GM04504 (cell line): Measurements from ENCODE around the gene ZNF879.

Experiments
- DNase-seq: peaks from one replicate; pipeline ENCODE4 v3.0.0-alpha.2; 2012; ENCODE audit warnings: low read depth

ZNF879 gene

DNA sequence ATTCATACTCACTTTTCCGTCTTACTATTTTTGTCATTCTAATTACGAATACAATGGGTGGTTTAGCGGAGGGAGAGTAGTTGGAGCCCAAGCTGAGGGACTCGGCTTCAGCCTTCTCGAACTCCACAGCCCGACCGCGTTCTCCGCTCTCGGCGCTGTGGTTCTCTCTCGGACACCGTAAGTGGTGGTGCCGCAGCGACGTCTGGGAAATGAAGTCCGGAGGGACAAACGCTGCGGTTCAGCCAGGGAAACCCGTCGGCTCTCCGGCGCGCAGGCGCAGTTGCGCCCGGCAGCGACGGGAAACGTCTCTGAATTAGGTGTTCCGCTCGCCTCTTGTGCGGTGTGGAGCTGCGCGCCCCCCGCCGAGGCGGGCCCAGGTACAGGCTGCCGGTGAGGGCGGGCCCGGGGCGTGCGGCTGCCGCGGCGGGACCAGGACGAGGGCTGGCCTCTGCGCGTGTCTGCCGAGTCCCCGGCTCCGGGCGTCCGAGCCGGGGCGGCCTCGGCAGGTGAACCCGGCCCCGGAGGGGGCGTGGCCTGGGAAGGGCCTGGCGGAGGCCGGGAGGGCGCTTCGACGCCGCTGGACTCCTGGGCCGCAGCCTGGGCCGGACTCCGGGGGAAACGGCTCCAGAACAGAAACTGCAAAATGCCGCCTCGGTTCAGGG lies at the start of gene ZNF879:
Gene ZNF879 (plus strand): TSS at position 277 of the 662 bp plus-strand sequence. CDS start 1,201 bp downstream, outside the sequence.
- peak; percentile 91 for DNase-seq

DNA sequence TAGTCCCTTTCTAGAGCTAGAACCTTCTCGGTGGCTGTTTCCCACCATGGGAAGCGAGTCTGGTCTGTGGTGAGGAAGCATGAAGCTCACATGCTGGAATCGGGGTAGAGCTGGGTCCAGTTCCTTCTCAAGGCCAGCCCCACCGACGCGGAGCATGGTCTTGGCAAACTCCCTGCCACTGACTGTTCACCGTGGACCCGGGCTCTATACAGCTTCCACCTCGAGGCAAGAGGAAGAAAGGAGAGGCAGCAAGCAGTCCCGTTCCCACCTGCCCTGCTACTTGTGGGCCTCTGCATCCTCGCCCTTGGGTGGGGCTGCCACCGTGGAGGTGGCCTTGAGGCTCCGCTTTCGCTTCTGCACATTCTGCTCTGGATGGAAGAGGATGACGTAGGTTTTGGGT lies 42.2 kb upstream of the ZNF879 start:
- no peak for DNase-seq

DNA sequence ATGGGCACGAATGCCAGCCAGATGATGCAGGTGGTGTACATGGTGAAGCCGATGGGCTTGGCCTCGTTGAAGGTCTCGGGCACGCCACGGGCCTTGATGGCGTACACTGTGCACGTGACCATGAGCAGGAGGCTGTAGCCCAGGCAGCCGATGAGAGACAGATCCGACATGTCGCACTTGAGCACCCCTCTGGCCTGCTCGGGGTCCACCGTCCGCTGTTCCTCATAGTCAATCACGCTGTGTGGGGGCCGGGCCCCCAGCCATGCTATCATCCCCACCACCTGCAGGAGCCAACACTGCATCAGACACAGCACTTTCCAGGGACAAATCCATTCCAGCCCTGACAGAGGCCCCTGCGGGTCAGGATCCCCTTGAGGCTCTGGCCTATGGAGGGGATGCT lies 40.7 kb upstream of the ZNF879 start:
- DNase-seq, result no peak

- DNase-seq, result no peak
Observed at GRCh38 chr5:178983728-178984127, 39.9 kb upstream of the ZNF879 start.

DNA sequence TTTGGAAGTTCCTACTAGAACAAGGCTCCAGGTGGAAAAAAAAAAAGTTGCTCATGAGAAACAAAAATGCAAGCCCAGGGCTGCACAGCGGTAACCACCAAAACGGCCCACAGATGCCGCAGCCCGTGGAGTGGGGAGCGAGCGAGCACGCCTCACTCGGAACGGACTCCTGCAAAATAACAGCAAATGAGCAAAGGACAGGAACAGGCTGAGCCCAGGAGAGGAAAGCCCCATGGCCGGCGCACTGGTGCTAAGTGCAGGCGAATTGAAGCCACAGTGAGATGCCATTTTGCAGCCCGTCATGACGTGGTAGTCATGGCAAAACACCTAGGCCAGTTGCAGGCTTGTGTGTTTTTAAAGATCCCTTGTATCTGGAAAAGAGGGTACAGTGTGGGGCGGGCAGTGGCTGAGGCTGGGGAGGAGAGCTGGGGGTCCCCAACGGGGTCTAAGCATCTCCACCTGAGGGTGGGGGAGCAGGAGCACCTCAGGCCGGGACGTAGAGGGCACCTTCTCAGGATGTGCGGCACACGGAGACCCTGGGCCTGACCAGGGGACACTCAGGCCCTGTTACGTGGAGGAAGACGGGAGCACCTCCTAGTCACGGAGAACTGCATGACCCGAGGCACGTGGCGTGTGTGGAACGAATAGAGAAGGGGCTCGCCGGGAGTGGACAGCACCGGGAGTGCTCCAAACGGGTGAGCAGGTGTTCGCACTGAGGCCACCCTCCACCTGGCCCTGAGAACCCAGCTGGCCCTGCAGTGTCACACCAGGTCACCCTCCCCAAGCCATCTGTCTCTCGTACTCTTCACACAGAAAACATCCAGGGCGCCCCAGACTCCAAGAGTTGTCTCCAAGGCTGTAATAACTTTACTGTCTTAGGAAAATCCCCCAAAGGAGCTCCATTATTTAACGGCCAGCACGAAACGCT lies 39.2 kb upstream of the ZNF879 start:
- no peak for DNase-seq

GRCh38 chr5:178986326-178986960 lies 37.2 kb upstream of the ZNF879 start:
- DNase-seq, result no peak

DNA sequence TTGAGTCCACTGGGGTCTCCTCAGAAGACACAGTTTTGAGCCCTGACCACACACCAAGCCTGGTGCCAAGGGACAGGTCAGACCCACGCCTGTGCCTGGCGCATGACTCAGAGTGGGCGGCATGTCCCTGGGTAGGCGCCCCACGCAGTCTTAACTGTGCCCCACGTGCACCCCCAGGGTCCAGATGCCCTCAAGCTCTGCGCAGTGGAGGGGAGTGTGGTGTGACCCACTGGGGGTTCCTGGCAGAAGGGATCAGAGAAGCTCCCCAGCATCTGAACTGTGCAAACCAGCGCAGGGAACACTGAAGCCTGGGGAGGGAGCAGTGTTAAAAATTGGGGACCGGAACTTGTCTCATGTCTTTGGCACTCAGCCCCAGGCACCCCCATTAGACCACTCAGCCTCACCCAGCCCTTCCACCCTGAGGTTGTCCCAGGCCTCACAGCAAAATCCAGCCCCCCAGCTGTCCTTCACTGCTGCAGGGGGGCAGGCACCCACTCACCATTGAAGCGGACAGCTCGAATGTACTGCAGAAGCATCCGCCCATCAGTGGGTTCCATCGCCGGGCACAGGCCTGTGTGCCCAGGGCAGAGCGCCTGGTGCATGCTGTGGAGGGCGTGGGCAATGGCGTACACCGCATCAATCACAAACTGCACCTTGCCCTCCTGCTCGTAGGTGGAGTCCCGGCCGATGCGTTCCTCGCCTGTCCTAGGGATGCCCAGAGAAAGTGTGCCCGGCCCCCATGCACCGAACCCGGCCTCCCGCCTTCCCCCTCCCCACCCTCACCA lies 35.0 kb upstream of the ZNF879 start:
- no peak for DNase-seq

DNA sequence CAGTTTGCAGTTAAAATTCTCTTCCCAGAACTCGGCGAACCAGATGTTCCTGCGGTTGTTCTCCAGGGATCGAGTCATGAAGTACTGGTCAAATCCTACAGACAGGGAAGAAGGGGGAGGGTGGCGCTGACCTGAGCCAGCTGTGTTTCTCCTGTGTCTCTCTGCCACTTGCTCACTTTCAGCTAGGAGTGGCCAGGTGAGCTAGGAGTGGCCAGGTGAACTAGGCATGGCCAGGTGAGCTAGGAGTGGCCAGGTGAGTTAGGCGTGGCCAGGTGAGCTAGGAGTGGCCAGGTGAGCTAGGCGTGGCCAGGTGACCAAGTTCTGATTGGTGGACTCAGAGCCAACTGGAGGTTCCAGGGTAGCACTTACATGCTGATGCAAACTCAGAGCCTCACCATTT lies 34.3 kb upstream of the ZNF879 start:
- DNase-seq, result no peak

DNA sequence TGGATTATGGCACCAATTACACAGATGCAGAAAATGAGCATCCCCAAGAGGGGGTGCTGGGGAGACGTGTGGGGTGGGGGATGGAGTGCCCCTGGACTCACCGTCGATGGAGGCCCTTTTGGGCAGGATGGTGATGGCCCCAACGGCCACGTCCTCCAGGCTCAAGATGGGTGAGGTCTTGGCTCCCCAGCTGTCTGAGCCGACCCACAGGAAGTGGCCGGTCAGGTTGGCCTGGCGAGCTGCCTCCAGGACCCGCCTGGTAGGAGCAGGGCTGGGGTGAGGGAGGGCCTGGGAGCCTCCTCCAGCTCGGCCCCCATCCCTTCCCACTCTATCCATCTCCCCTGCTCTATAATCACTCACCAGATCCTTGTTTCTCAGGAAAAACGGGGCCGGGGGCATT lies 33.1 kb upstream of the ZNF879 start:
- no peak for DNase-seq

- no peak for DNase-seq
Observed at GRCh38 chr5:178991190-178992145, 32.1 kb upstream of the ZNF879 start.

GRCh38 chr5:178992291-178992895 lies 31.2 kb upstream of the ZNF879 start:
- DNase-seq, result no peak

DNA sequence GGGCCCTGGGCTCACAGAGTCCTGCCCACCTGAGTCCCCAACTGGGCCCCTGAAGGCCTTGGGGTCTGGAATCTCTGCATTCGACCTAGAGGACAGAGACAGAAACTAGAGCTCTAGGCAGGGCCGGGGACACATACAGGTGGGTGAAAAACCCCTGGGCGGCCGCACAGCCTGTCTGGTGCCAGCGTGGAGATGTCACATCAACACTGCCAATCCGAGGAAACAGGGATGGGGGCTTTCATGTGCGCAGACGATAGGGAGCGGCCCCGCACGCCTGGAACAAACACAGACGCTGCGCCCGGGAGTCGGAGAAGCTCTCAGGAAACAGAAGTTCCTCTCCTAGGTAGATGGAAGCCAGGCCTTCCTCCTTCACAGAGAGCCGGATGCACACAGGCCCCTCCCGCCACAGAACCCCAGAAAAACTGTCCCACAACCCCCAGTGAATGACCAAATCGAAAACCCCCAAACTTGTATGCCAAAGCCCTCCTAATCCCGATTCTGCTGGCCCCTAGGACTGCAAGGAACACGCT lies 30.3 kb upstream of the ZNF879 start:
- DNase-seq, result no peak

- DNase-seq, result no peak
Observed at GRCh38 chr5:178993955-178994579, 29.5 kb upstream of the ZNF879 start.

DNA sequence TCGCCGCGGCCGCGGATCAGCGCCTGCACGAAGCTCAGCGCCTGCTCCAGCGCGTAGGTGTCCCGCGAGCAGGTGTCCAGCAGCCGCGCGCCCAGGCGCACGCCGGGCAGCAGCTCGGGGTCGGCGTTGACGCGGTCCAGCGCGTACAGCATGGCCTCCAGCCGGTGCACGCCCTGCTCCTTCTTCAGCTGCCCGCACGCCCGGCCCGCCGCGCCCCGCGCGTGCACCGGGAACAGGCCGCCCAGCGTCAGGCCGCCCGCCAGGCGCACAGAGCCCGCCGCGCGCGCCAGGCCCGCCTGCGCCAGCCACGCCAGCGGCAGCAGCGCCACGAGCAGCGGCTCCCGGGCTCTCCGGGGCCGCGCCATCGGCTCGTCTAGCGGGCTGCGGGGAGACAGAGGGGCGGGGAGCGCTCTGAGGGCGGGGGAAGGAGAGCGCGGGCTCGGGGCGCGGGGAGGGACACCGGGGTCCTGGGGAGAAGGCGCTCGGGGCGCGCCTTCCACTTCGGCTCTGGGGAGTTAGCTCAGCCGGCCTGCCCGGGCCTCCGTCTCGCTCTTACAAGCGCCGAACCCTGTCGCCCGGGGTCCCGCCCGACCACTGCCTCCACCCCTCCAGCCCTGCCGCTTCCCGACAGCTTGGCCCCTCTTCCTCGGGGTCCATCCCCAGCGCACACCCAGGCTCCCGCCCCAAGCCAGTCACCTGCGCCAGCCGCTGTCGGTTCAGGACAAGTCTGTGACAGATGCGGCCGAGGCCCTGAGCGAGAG lies 28.8 kb upstream of the ZNF879 start, which contains the start of gene GRM6:
Gene GRM6 (minus strand): TSS at position 741 of the 761 bp plus-strand sequence. CDS start 376 bp downstream, at position 365.
- no peak for DNase-seq

DNA sequence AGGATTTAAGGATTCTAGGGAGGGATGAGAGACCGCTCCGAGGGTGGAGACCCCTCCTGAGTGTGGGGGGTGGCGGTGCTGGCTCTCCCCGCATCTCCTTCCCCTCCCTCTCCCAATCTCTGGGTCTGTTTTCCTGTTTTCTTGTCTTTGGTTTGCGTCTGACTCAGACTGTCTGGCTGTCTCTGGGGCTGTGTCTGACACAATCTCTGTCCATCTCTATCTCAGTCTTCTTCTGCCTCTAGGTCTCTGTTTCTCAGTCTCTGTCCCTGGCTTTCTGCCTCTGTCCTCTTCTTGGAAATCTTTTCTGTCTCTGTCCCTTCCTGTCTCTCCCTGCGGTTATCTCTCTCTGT lies 28.3 kb upstream of the ZNF879 start:
- no peak for DNase-seq

GRCh38 chr5:178996156-178996555 lies 27.4 kb upstream of the ZNF879 start:
- no peak for DNase-seq

GRCh38 chr5:178997191-178997590 lies 26.4 kb upstream of the ZNF879 start:
- DNase-seq, result no peak

- DNase-seq, result no peak
Observed at GRCh38 chr5:178998441-178998840, 25.2 kb upstream of the ZNF879 start.

DNA sequence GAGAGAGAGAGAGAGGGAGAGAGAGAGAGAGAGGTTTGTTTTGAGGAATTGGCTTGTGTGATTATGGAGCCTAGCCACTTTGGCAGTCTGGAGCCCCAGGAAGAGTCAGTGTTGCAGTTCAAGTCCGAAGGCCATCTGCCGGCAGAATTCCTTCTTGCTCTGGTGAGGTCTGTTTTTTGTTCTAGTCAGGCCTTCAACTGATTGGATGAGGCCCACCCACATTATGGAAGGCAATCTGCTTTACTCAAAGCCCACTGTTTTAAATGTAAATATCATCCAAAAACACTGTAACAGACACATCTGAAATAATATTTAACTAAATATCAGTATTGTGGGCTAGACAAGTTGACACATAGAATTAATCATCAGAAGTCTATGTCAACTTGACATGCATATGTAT lies 17.0 kb upstream of the ZNF879 start:
- no peak for DNase-seq
